ENCODE results near the gene NTNG2. TPM values are rescaled to one million over a fixed set of nuclear protein-coding genes. Genes with fewer than 3 reads are reported as not detected.

The NTNG2 gene
- total RNA-seq, 4 donors from 2014 or later = 1.5 to 6.6 (median 4.3) TPM

DNA sequence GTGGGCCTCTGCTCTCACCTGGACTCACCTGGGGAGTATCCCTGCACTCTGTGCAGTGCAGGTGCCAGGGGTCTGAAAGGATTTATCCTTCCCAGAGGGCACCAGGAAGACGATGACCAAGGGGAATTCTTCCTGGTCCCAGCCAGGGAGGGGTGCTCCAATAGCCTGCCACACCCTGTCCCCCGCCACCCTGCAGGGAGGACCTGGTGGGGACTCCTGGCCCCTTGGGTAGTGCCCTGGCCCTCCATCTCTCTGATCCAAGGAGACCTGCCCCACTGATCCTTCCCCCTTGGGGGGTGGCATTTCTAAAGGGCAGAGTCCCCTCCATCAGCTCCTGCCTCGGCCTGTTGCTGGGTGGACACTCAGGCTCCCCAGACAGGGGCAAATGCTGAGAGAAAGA is 70.7 kb downstream of the NTNG2 start:
- Histone ChIP-seq H3K27me3 (peaks cover 0 to 60% (median 4%) of the 10 kb centered on the region in 4 donors), H3K9me3 (no peaks in the 10 kb centered on the region), H3K36me3 (no peaks in the 10 kb centered on the region), H3K4me3 (no peak overlapping the region), H3K27ac (replicated peaks in 1 of 4) (no peak overlapping the region), H3K4me1 (peaks cover 0 to 10% (median 5%) of the 10 kb centered on the region in 4 donors)
- TF ChIP-seq POLR2A (IDR thresholded peaks at IDR 0.05; ENCODE audit: low read depth) (no peak), POLR2AphosphoS5 (IDR thresholded peaks at IDR 0.05) (no peak), EP300 (IDR thresholded peaks at IDR 0.05) (no peak)
- TF ChIP-seq, protein P1, sequence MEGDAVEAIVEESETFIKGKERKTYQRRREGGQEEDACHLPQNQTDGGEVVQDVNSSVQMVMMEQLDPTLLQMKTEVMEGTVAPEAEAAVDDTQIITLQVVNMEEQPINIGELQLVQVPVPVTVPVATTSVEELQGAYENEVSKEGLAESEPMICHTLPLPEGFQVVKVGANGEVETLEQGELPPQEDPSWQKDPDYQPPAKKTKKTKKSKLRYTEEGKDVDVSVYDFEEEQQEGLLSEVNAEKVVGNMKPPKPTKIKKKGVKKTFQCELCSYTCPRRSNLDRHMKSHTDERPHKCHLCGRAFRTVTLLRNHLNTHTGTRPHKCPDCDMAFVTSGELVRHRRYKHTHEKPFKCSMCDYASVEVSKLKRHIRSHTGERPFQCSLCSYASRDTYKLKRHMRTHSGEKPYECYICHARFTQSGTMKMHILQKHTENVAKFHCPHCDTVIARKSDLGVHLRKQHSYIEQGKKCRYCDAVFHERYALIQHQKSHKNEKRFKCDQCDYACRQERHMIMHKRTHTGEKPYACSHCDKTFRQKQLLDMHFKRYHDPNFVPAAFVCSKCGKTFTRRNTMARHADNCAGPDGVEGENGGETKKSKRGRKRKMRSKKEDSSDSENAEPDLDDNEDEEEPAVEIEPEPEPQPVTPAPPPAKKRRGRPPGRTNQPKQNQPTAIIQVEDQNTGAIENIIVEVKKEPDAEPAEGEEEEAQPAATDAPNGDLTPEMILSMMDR (IDR thresholded peaks at IDR 0.05) = no peak
- intact Hi-C loops (cut with DNase I) = loop anchor here (10.0 kb wide), 1 partner anchor 148 kb away; no protein-coding TSS in a partner anchor
- DNase-seq (ENCODE audit: extremely low spot score) = no peak
- WGBS = 86% methylated on average over 3 of the region's 3 CpGs

DNA sequence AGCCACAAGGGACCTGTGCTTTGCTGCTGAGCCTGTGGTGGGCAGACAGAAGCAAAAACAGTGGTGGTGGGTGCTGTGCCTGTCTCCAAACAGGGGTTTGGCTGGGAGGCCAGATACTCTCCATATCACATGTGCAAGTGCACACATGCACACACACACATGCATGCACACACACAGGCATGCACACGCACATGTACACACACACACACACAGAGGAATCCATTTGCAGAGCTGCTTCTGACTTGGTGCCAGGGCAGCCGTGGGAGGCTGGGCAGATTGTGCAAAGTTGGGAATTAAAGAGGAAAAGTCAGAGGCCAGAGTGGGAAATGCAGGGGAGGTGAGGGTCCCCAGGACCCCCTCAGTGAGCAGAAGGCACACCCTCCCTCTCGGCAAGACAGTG is 71.3 kb downstream of the NTNG2 start:
- H3K36me3 ChIP-seq = no peaks in the 10 kb centered on the region
- H3K27me3 ChIP-seq = peaks cover 0 to 59% (median 4%) of the 10 kb centered on the region in 4 donors
- H3K27ac ChIP-seq (replicated peaks in 1 of 4) = no peak overlapping the region
- DNase-seq (ENCODE audit: extremely low spot score) = no peak
- no peak for TF ChIP-seq EP300 (IDR thresholded peaks at IDR 0.05)
- no peak for TF ChIP-seq POLR2AphosphoS5 (IDR thresholded peaks at IDR 0.05)
- TF ChIP-seq, protein P1 (IDR thresholded peaks at IDR 0.05) = no peak
- no peak for TF ChIP-seq POLR2A (IDR thresholded peaks at IDR 0.05; ENCODE audit: low read depth)
- intact Hi-C loops (cut with DNase I) = loop anchor here (10.0 kb wide), 1 partner anchor 148 kb away; no protein-coding TSS in a partner anchor
- peaks cover 0 to 10% (median 5%) of the 10 kb centered on the region in 4 donors for H3K4me1 ChIP-seq
- H3K4me3 ChIP-seq = no peak overlapping the region
- 76% methylated on average over 3 of the region's 3 CpGs for WGBS
- no peaks in the 10 kb centered on the region for H3K9me3 ChIP-seq

DNA sequence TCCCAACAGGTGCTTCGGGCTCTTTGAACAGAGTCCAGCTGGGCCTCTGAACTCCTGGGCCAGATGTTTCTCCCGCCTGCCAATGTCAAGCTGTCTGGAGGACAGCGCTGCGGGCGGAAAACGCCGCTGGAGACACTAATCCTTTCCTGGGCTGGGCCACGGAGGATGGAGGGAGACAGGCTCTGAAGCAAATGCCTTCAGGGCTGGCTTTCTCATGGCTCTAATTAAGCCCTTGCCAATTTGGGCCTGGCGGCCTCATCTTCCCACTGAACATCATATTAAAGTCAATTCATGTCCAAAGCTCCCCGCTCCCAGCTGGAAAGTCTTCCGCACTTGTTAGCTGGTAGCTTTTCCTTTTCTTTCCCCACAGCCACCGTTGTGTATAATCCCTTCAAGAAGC is 72.7 kb downstream of the NTNG2 start:
- 80% methylated on average over 6 of the region's 12 CpGs for WGBS
- Histone ChIP-seq H3K27ac (replicated peaks in 1 of 4) (no peak overlapping the region), H3K27me3 (peaks cover 0 to 50% (median 4%) of the 10 kb centered on the region in 4 donors), H3K4me3 (no peak overlapping the region), H3K9me3 (no peaks in the 10 kb centered on the region), H3K36me3 (no peaks in the 10 kb centered on the region), H3K4me1 (peaks cover 0 to 10% (median 5%) of the 10 kb centered on the region in 4 donors)
- intact Hi-C loops (cut with DNase I) = loop anchor here (10.0 kb wide), 1 partner anchor 150 kb away; no protein-coding TSS in a partner anchor
- TF ChIP-seq POLR2AphosphoS5 (IDR thresholded peaks at IDR 0.05) (no peak), EP300 (IDR thresholded peaks at IDR 0.05) (no peak), POLR2A (IDR thresholded peaks at IDR 0.05; ENCODE audit: low read depth) (no peak)
- TF ChIP-seq, protein P1 (IDR thresholded peaks at IDR 0.05) = no peak
- DNase-seq (ENCODE audit: extremely low spot score) = no peak

DNA sequence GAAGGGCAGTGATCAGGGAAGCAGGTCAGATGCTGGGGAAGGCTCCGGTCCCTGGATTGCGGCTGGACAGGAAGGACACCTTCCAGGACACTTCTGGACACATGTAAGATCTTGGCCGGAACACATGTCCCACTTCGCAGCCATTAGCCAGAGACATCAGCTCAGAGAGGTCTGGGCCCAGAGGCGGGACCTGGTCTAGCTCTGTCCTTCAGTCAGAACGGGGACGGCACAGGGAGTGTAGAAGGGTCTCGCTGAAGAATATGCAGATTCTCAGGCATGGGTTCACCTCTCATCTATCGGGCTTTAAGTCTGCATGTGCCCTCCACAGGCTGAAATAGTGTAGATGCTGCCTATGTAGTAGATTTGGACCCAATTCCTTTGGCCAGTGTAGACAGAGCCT is 73.3 kb downstream of the NTNG2 start:
- H3K4me1 ChIP-seq = peaks cover 2 to 10% (median 5%) of the 10 kb centered on the region in 4 donors
- TF ChIP-seq POLR2AphosphoS5 (IDR thresholded peaks at IDR 0.05) = no peak
- TF ChIP-seq, protein P1 (IDR thresholded peaks at IDR 0.05) = no peak
- TF ChIP-seq POLR2A (IDR thresholded peaks at IDR 0.05; ENCODE audit: low read depth) = no peak
- TF ChIP-seq EP300 (IDR thresholded peaks at IDR 0.05) = no peak
- intact Hi-C loops (cut with DNase I) = loop anchor here (5.0 to 10.0 kb wide), 2 partner anchors 150 to 473 kb away; no protein-coding TSS in a partner anchor
- no peaks in the 10 kb centered on the region for H3K36me3 ChIP-seq
- peaks cover 0 to 46% (median 4%) of the 10 kb centered on the region in 4 donors for H3K27me3 ChIP-seq
- DNase-seq (ENCODE audit: extremely low spot score) = no peak
- 88% methylated on average over 8 of the region's 9 CpGs for WGBS
- H3K27ac ChIP-seq (replicated peaks in 1 of 4) = no peak overlapping the region
- no peaks in the 10 kb centered on the region for H3K9me3 ChIP-seq
- H3K4me3 ChIP-seq = no peak overlapping the region
